Kidney epithelial cell (primary cell): ENCODE data around the gene LHPP. TPM values are rescaled to one million over a fixed set of nuclear protein-coding genes. Genes with fewer than 3 reads are reported as not detected.
"Not testable (repeated sequence)": the region's sequence is repeated elsewhere in the genome, so short reads cannot be mapped to it uniquely, and the experiment has no call there.

ENCODE experiments used
- DNase-seq: peaks from one replicate; pipeline ENCODE4 v3.0.0-alpha.2; 2010; ENCODE audit warnings: low read depth
- H3K27me3 ChIP-seq: 2 replicates; pipeline ENCODE4 v1.6.0; 2011; ENCODE audit warnings: low read length; ENCODE audit not compliant: control insufficient read depth, insufficient read depth
- H3K36me3 ChIP-seq: 2 replicates; pipeline ENCODE4 v1.5.1; 2011; ENCODE audit warnings: low read length; ENCODE audit not compliant: control insufficient read depth, insufficient read depth
- H3K4me3 ChIP-seq: 2 replicates; pipeline ENCODE4 v1.5.1; 2011; ENCODE audit warnings: low read depth, mild to moderate bottlenecking, control low read depth, low read length
- CTCF ChIP-seq: IDR thresholded peaks from 2 replicates; pipeline ENCODE4 v1.5.1; 2011; ENCODE audit warnings: mild to moderate bottlenecking, moderate library complexity, low read length, control low read depth, inconsistent platforms; ENCODE audit not compliant: insufficient read depth, poor library complexity, severe bottlenecking
- total RNA-seq: library from RNA; depleted of rRNA; stranded (reverse); fragments of >200 nt; gene quantifications from 2 replicates; pipeline ENCODE4 v1.2.3, GENCODE V29; 2015

Gene LHPP
- total RNA-seq, 1 donor from 2014 or later = 6.3 TPM

- no peak for DNase-seq
- no peak for TF ChIP-seq CTCF
- H3K4me3 ChIP-seq = no peak overlapping the region
- peaks cover under 1% of the 10 kb centered on the region for H3K27me3 ChIP-seq
- H3K36me3 ChIP-seq = no peaks in the 10 kb centered on the region
These were observed 86.1 kb downstream of the LHPP start for GRCh38 chr10:124547647-124548168.

- H3K4me3 ChIP-seq, H3K36me3 ChIP-seq, DNase-seq, H3K27me3 ChIP-seq: not testable (repeated sequence)
These were observed 87.5 kb downstream of the LHPP start for GRCh38 chr10:124549171-124549570.

- Histone ChIP-seq H3K36me3 (no peaks in the 10 kb centered on the region), H3K4me3 (no peak overlapping the region), H3K27me3 (no peaks in the 10 kb centered on the region)
- no peak for TF ChIP-seq CTCF
- no peak for DNase-seq
These were observed 88.8 kb downstream of the LHPP start for GRCh38 chr10:124550293-124551034.

- DNase-seq = no peak
- no peaks in the 10 kb centered on the region for H3K36me3 ChIP-seq
- no peak for TF ChIP-seq CTCF
- no peak overlapping the region for H3K4me3 ChIP-seq
- H3K27me3 ChIP-seq = no peaks in the 10 kb centered on the region
These were observed 89.5 kb downstream of the LHPP start for GRCh38 chr10:124551097-124551496.

- no peaks in the 10 kb centered on the region for H3K36me3 ChIP-seq
- DNase-seq = no peak
- no peak overlapping the region for H3K4me3 ChIP-seq
- H3K27me3 ChIP-seq = no peaks in the 10 kb centered on the region
- TF ChIP-seq CTCF = no peak
These were observed 90.1 kb downstream of the LHPP start for GRCh38 chr10:124551755-124552154.

- H3K4me3 ChIP-seq = no peak overlapping the region
- no peaks in the 10 kb centered on the region for H3K36me3 ChIP-seq
- no peak for TF ChIP-seq CTCF
- no peaks in the 10 kb centered on the region for H3K27me3 ChIP-seq
- no peak for DNase-seq
These were observed 91.2 kb downstream of the LHPP start for GRCh38 chr10:124552691-124553276.
